H1 (cell line): ENCODE results near the gene IFITM10. TPM values are rescaled to one million over a fixed set of nuclear protein-coding genes. Genes with fewer than 3 reads are reported as not detected.

Experiments
- CEBPB ChIP-seq: IDR thresholded peaks from 2 replicates; pipeline ENCODE4 v1.6.1; 2012; ENCODE audit warnings: low read depth, low read length
- GTF2F1 ChIP-seq: IDR thresholded peaks from 2 replicates; pipeline ENCODE4 v1.6.1; 2012; ENCODE audit warnings: low read depth, low read length, improper control_type of control experiment, borderline replicate concordance
- POLR2A ChIP-seq, 2 experiments: IDR thresholded peaks; 1 replicate in 1 of 2; 2 replicates in 1 of 2; pipeline ENCODE4 v1.6.1; 2011; ENCODE audit warnings: low read depth in 2 of 2, low read length in 2 of 2, mild to moderate bottlenecking in 2 of 2; ENCODE audit errors: control extremely low read depth in 1 of 2
- RFX5 ChIP-seq: IDR thresholded peaks from 2 replicates; pipeline ENCODE4 v1.6.1; 2011; ENCODE audit warnings: low read depth, low read length, improper control_type of control experiment, borderline replicate concordance
- SRF ChIP-seq: IDR thresholded peaks from 2 replicates; pipeline ENCODE4 v1.6.1; 2011; ENCODE audit warnings: mild to moderate bottlenecking, low read depth, low read length, moderate library complexity
- polyA plus RNA-seq, 7 experiments: library from polyadenylated mRNA; depleted of rRNA in 3 of 7; stranded (reverse) in 5 of 7; unstranded in 2 of 7; fragments of >200 nt in 5 of 7; fragments of 200-250 nt in 2 of 7; gene quantifications; 1 replicate in 5 of 7; 2 replicates in 1 of 7; 4 replicates in 1 of 7; pipeline versions ENCODE4 v1.2.1 to v1.2.3, GENCODE V29; 2011 to 2013; ENCODE audit warnings: missing spikeins in 2 of 7, mixed read lengths in 2 of 7
- total RNA-seq: library from RNA; stranded (reverse); fragmentation: NEBNext Ultra II Directional; extraction: Animal tissue kit (Norgen Biotek cat#: 25700); gene quantifications from 2 replicates; pipeline ENCODE4 v1.2.1, GENCODE V29; 2021
- TF ChIP-seq, protein P1 (sequence below): fragments of 300-600 bp; sonication (generic); IDR thresholded peaks from 2 replicates; pipeline ENCODE4 v1.7.1; 2012; ENCODE audit warnings: low read length, moderate library complexity, mild to moderate bottlenecking, inconsistent platforms; ENCODE audit not compliant: insufficient replicate concordance

The IFITM10 gene
- total and polyA plus RNA-seq, 2 of the 8 experiments (the other 6 are each of a cell fraction or from before 2014, with no cell fraction given), result 0.08 to 0.22 TPM

DNA sequence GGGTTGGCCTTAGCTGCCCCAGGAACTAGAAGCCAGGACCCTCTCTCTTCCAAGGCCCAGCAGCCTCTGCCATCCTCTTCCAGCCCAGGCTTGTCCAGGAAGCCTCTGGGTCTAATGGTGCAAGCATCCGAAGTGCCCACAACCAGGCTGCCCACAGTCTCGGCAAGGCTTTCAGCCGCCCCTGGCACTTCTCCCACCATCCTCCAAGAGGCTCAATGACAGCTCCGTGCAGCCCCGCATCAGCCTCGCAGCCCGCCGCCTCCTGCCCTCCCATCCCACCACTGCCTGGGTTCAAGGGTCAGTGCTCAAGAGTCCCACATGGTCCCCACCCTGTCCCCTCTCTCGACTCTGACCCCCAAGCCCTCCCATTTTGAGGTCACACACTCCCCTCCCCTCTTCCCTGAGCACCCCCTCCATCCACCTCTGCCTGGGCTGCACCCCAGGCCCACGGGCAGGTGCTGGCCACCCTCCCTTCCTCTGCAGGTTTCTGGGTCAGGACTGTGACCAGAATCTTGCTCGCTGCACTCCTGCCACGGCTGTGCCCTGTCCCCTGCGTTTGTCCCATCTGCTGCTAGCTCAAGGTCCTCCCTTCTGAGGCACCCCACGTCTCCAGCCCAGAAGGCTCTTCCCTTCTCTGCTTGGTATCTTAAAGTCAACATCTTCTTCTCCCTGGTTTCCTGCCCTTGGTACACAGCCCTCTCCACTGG, 17.2 kb downstream of the IFITM10 start (continued):
- TF ChIP-seq, protein P1, sequence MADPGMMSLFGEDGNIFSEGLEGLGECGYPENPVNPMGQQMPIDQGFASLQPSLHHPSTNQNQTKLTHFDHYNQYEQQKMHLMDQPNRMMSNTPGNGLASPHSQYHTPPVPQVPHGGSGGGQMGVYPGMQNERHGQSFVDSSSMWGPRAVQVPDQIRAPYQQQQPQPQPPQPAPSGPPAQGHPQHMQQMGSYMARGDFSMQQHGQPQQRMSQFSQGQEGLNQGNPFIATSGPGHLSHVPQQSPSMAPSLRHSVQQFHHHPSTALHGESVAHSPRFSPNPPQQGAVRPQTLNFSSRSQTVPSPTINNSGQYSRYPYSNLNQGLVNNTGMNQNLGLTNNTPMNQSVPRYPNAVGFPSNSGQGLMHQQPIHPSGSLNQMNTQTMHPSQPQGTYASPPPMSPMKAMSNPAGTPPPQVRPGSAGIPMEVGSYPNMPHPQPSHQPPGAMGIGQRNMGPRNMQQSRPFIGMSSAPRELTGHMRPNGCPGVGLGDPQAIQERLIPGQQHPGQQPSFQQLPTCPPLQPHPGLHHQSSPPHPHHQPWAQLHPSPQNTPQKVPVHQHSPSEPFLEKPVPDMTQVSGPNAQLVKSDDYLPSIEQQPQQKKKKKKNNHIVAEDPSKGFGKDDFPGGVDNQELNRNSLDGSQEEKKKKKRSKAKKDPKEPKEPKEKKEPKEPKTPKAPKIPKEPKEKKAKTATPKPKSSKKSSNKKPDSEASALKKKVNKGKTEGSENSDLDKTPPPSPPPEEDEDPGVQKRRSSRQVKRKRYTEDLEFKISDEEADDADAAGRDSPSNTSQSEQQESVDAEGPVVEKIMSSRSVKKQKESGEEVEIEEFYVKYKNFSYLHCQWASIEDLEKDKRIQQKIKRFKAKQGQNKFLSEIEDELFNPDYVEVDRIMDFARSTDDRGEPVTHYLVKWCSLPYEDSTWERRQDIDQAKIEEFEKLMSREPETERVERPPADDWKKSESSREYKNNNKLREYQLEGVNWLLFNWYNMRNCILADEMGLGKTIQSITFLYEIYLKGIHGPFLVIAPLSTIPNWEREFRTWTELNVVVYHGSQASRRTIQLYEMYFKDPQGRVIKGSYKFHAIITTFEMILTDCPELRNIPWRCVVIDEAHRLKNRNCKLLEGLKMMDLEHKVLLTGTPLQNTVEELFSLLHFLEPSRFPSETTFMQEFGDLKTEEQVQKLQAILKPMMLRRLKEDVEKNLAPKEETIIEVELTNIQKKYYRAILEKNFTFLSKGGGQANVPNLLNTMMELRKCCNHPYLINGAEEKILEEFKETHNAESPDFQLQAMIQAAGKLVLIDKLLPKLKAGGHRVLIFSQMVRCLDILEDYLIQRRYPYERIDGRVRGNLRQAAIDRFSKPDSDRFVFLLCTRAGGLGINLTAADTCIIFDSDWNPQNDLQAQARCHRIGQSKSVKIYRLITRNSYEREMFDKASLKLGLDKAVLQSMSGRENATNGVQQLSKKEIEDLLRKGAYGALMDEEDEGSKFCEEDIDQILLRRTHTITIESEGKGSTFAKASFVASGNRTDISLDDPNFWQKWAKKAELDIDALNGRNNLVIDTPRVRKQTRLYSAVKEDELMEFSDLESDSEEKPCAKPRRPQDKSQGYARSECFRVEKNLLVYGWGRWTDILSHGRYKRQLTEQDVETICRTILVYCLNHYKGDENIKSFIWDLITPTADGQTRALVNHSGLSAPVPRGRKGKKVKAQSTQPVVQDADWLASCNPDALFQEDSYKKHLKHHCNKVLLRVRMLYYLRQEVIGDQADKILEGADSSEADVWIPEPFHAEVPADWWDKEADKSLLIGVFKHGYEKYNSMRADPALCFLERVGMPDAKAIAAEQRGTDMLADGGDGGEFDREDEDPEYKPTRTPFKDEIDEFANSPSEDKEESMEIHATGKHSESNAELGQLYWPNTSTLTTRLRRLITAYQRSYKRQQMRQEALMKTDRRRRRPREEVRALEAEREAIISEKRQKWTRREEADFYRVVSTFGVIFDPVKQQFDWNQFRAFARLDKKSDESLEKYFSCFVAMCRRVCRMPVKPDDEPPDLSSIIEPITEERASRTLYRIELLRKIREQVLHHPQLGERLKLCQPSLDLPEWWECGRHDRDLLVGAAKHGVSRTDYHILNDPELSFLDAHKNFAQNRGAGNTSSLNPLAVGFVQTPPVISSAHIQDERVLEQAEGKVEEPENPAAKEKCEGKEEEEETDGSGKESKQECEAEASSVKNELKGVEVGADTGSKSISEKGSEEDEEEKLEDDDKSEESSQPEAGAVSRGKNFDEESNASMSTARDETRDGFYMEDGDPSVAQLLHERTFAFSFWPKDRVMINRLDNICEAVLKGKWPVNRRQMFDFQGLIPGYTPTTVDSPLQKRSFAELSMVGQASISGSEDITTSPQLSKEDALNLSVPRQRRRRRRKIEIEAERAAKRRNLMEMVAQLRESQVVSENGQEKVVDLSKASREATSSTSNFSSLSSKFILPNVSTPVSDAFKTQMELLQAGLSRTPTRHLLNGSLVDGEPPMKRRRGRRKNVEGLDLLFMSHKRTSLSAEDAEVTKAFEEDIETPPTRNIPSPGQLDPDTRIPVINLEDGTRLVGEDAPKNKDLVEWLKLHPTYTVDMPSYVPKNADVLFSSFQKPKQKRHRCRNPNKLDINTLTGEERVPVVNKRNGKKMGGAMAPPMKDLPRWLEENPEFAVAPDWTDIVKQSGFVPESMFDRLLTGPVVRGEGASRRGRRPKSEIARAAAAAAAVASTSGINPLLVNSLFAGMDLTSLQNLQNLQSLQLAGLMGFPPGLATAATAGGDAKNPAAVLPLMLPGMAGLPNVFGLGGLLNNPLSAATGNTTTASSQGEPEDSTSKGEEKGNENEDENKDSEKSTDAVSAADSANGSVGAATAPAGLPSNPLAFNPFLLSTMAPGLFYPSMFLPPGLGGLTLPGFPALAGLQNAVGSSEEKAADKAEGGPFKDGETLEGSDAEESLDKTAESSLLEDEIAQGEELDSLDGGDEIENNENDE, result no peak
- TF ChIP-seq CEBPB, result no peak
- TF ChIP-seq GTF2F1, result no peak
- TF ChIP-seq RFX5, result no peak
- no peak for TF ChIP-seq SRF
- no peak for TF ChIP-seq POLR2A (IDR thresholded peaks at IDR 0.05; ENCODE audit: control extremely low read depth in 1 of 2, low read depth in 2 of 2, low read length in 2 of 2)
